Upper lobe of left lung (tissue), 4 donors: ENCODE data around the gene LZTS3.

Experiments used
- POLR2A ChIP-seq, 4 donors: fragments of 450-650 bp; IDR thresholded peaks; one replicate each; pipeline ENCODE4 v1.5.1; 2016 to 2017; ENCODE audit warnings: antibody characterized with exemption in 4 of 4, mild to moderate bottlenecking in 2 of 4
- TF ChIP-seq, protein P1 (sequence below), 6 experiments: fragments of 450-650 bp in 4 of 6; fragments of 200-600 bp in 2 of 6; sonication (generic) in 2 of 6; IDR thresholded peaks; one replicate each; pipeline ENCODE4 v1.5.1; 2016 to 2019; ENCODE audit warnings: antibody characterized with exemption in 6 of 6

DNA sequence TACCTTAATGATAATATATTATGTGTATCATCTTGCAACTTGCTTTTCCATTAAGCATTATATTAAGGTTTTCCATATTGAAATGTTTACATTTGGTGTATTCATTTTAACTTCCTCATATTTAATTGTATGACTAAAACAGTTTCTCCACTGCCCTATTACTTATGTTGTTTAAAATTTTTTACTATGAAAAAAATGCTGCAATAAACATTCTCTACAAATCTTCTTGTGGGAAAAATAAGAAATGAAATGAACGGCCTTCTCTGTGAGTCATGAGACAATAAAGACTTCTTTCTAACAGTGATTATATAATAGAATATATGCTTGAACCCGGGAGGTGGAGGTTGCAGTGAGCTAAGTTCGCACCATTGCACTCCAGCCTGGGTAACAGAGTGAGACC, 39.2 kb downstream of the LZTS3 start:
- TF ChIP-seq POLR2A (IDR thresholded peaks at IDR 0.05) = no peak
- TF ChIP-seq, protein P1, sequence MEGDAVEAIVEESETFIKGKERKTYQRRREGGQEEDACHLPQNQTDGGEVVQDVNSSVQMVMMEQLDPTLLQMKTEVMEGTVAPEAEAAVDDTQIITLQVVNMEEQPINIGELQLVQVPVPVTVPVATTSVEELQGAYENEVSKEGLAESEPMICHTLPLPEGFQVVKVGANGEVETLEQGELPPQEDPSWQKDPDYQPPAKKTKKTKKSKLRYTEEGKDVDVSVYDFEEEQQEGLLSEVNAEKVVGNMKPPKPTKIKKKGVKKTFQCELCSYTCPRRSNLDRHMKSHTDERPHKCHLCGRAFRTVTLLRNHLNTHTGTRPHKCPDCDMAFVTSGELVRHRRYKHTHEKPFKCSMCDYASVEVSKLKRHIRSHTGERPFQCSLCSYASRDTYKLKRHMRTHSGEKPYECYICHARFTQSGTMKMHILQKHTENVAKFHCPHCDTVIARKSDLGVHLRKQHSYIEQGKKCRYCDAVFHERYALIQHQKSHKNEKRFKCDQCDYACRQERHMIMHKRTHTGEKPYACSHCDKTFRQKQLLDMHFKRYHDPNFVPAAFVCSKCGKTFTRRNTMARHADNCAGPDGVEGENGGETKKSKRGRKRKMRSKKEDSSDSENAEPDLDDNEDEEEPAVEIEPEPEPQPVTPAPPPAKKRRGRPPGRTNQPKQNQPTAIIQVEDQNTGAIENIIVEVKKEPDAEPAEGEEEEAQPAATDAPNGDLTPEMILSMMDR (IDR thresholded peaks at IDR 0.05) = no peak
